Adrenal gland (tissue), 12 donors: Measurements from ENCODE around the gene P3H2. TPM values are rescaled to one million over a fixed set of nuclear protein-coding genes. Genes with fewer than 3 reads are reported as not detected.

Source experiments
- DNase-seq, 7 donors: peaks; one replicate each; pipeline ENCODE4 v3.0.0-alpha.2; 2019 to 2020
- H3K27ac ChIP-seq, 5 donors: fragments of 200-600 bp; sonication (generic) in 4 of 5; 1 replicate in 3 of 5; 2 replicates in 2 of 5; pipeline versions ENCODE4 v1.5.1 to v1.8.0; 2016 to 2020; ENCODE audit warnings: mild to moderate bottlenecking in 1 of 5
- H3K27me3 ChIP-seq: fragments of 200-600 bp; 2 replicates; pipeline ENCODE4 v1.8.0; 2021
- H3K36me3 ChIP-seq, 2 donors: fragments of 200-600 bp; replicated peaks in 1 of 2; 1 replicate in 1 of 2; 2 replicates in 1 of 2; pipeline versions ENCODE4 v1.5.1 to v1.8.0; 2018 to 2022
- H3K4me1 ChIP-seq, 2 donors: fragments of 200-600 bp; replicated peaks in 1 of 2; 1 replicate in 1 of 2; 2 replicates in 1 of 2; pipeline versions ENCODE4 v1.5.1 to v1.8.0; 2018 to 2021
- H3K4me3 ChIP-seq, 4 donors: fragments of 200-600 bp; sonication (generic) in 3 of 4; one replicate each; pipeline ENCODE4 v1.5.1; 2016 to 2018
- H3K9me3 ChIP-seq, 3 donors: fragments of 200-600 bp; sonication (generic) in 1 of 3; replicated peaks in 1 of 3; 1 replicate in 2 of 3; 2 replicates in 1 of 3; pipeline versions ENCODE4 v1.5.1 to v1.8.0; 2016 to 2021
- POLR2A ChIP-seq, 2 donors: fragments of 450-650 bp; IDR thresholded peaks; one replicate each; pipeline ENCODE4 v1.6.1; 2017; ENCODE audit warnings: antibody characterized with exemption in 2 of 2, mild to moderate bottlenecking in 2 of 2, moderate library complexity in 1 of 2
- WGBS, 4 donors: extraction: QIAGEN DNeasy Blood & Tissue Kit in 2 of 4; methylation state at CpG; one replicate each; pipeline versions ENCODE4 v1.1.5 to v1.1.7; 2013 to 2017; 5-methylcytosine and 5-hydroxymethylcytosine counted together
- intact Hi-C, 2 donors: fragments of 100-400 bp; cut with DNase I; formaldehyde crosslinking; loops; one replicate each; pipeline versions ENCODE4 v1.14.1 to v1.15.0; 2022 to 2023
- polyA plus RNA-seq, 3 donors: library from polyadenylated mRNA; stranded (reverse); fragments of 200-250 nt in 2 of 3; fragments of 350-450 nt in 1 of 3; fragmentation: Illumina TruSeq in 1 of 3; extraction: RNeasy Lipid Tissue Mini Kit (QIAGEN cat#74804) in 1 of 3; gene quantifications; one replicate each; pipeline ENCODE4 v1.2.3, GENCODE V29; 2013 to 2014
- total RNA-seq, 9 donors: library from RNA; depleted of rRNA in 4 of 9; stranded (reverse); fragments of >200 nt in 4 of 9; fragments of 120-200 nt in 1 of 9; fragmentation: NEBNext Ultra II Directional in 1 of 9; extraction: Animal tissue kit (Norgen Biotek cat#: 25700) in 1 of 9; gene quantifications; one replicate each; pipeline versions ENCODE4 v1.1.0 to v1.2.4, GENCODE V29; 2013 to 2023
- TF ChIP-seq, protein P1 (sequence below), 6 experiments: fragments of 450-650 bp in 4 of 6; fragments of 200-600 bp in 2 of 6; sonication (generic) in 1 of 6; IDR thresholded peaks; 1 replicate in 5 of 6; 2 replicates in 1 of 6; pipeline versions ENCODE4 v1.5.1 to v1.8.0; 2016 to 2021; ENCODE audit warnings: antibody characterized with exemption in 6 of 6, mild to moderate bottlenecking in 2 of 6, moderate library complexity in 1 of 6
- donor health status: healthy with polysubstance abuse.
- donor health status: Bipolar disorder and iron deficiency.
- donor health status: DM: yes; HTN: yes; CAD: no.
- donor health status: DM: no; HTN: no; CAD: no.
- donor health status: DM: no; HTN: no; CAD: no.
- donor health status: DM: yes; HTN: yes; CAD: no.

The P3H2 gene
- total and polyA plus RNA-seq, 12 donors: 22.8 to 175 (median 88.1) TPM

DNA sequence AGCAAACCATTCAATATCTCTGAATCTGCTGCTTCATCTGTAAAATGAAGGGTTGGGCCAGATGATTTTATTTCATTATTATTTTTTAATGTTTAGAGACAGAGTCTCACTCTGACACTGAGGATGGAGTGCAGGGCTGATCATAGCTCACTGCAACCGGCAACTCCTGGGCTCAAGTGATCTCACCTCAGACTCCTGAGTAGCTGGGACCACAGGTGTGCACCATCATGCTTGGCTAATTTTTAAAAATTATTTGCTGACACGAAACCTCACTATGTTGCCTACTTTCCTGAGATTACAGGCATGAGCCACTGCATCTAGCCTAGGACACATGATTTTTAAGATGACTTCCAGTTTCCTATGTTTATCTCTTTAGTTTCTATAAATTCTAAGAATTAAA, 105.8 kb downstream of the P3H2 start:
- Histone ChIP-seq H3K4me3 (no peak overlapping the region), H3K4me1 (peaks cover 5 to 22% of the 10 kb centered on the region in 2 donors), H3K9me3 (no peaks in the 10 kb centered on the region), H3K27me3 (no peaks in the 10 kb centered on the region), H3K27ac (no peak overlapping the region), H3K36me3 (no peaks in the 10 kb centered on the region)
- no peak for TF ChIP-seq POLR2A (IDR thresholded peaks at IDR 0.05)
- TF ChIP-seq, protein P1, sequence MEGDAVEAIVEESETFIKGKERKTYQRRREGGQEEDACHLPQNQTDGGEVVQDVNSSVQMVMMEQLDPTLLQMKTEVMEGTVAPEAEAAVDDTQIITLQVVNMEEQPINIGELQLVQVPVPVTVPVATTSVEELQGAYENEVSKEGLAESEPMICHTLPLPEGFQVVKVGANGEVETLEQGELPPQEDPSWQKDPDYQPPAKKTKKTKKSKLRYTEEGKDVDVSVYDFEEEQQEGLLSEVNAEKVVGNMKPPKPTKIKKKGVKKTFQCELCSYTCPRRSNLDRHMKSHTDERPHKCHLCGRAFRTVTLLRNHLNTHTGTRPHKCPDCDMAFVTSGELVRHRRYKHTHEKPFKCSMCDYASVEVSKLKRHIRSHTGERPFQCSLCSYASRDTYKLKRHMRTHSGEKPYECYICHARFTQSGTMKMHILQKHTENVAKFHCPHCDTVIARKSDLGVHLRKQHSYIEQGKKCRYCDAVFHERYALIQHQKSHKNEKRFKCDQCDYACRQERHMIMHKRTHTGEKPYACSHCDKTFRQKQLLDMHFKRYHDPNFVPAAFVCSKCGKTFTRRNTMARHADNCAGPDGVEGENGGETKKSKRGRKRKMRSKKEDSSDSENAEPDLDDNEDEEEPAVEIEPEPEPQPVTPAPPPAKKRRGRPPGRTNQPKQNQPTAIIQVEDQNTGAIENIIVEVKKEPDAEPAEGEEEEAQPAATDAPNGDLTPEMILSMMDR (IDR thresholded peaks at IDR 0.05): no peak
- no peak for DNase-seq
- intact Hi-C loops: loop anchor here in 1 of 2 donors (5.0 to 10.0 kb wide), 2 partner anchors 107 to 190 kb away; partner anchors contain the start of gene P3H2
- WGBS, 4 donors: 89 to 93% (median 90%) methylated on average over 2 of the region's 2 CpGs

DNA sequence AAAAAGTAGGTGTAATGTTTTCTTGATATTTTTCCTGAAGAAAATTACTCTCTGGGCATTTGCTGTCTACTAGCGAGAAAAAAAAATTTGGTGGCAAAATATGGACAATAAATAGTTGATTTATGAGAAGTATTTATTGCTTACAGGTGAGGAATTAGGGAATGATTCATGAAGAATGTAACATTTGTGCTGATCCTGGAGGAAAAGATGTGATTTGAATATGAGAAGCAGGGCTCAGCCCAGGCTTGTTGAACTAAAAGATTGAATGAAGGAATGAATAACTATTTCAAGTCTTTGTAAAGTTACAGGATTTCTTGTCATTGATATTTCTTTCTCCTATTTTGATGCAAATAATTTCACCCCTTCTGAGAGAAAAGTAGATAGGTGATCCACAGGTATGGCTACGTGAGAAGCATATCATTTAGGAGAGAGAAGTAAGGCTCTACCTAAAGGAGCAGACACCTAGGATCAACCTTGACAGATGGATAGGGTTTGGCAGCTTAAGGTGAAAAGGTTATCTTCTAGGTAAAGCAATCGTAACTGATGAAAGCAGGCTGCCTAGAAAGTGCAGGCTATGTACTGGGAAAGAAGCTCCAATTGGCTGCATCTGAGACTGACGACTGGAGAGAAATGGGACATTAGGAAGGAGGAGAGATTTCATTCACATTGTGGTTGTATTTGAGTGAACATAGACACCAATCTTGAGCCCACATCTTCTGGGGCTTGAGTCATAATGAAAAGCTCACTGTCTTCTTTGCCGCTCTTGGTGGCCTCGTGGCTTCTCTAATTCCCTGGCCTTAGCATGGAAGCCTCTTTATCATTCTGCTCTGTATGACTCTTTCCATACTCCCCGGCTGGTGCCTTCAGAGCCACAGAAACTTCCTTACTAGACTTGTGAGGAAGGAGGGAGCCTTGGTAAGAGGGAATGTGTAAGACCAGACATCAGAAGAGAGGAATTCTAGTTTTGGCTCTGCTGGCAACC, 106.5 kb downstream of the P3H2 start:
- intact Hi-C loops: loop anchor here in 1 of 2 donors (5.0 to 10.0 kb wide), 2 partner anchors 108 to 191 kb away; partner anchors contain the start of gene P3H2

DNA sequence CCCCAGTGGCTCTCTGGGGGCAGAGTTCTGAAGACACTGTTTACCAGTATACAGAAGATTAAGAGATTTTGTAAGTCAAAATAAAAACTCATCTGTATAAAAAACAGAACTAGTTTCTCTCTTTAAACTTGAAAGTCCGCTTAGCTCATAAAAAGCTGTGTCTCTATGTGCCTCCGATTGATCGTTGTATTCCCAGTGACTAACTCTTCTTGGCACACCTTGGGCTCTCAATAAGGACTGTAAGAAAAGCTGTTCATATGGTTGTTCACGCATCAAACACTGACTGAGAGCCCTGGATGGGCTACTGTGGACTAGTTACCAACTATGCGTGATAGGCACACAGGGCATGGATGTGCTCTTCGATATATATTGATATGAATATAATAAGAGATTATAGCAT, 107.9 kb downstream of the P3H2 start:
- no peak for TF ChIP-seq POLR2A (IDR thresholded peaks at IDR 0.05)
- TF ChIP-seq, protein P1 (IDR thresholded peaks at IDR 0.05): no peak
- 70 to 81% (median 74%) methylated on average over 6 of the region's 6 CpGs for WGBS, 4 donors
- no peaks in the 10 kb centered on the region for H3K36me3 ChIP-seq
- intact Hi-C loops: loop anchor here in 1 of 2 donors (5.0 to 10.0 kb wide), 2 partner anchors 110 to 192 kb away; partner anchors contain the start of gene P3H2
- H3K27ac ChIP-seq: peak overlapping the region in 3 of 5 donors; percentile 38 to 68 (median 65)
- DNase-seq: peak in 2 of 7 donors; percentile 23 to 28
- no peaks in the 10 kb centered on the region for H3K9me3 ChIP-seq
- no peaks in the 10 kb centered on the region for H3K27me3 ChIP-seq
- no peak overlapping the region for H3K4me3 ChIP-seq
- H3K4me1 ChIP-seq: peaks cover 5 to 19% of the 10 kb centered on the region in 2 donors

More for the DNA sequence above, 106.5 kb downstream of the P3H2 start:
- Histone ChIP-seq H3K36me3 (no peaks in the 10 kb centered on the region), H3K4me1 (peaks cover 5 to 22% of the 10 kb centered on the region in 2 donors), H3K27me3 (no peaks in the 10 kb centered on the region), H3K27ac (no peak overlapping the region), H3K9me3 (no peaks in the 10 kb centered on the region), H3K4me3 (no peak overlapping the region)
- no peak for DNase-seq
- TF ChIP-seq, protein P1 (IDR thresholded peaks at IDR 0.05): no peak
- TF ChIP-seq POLR2A (IDR thresholded peaks at IDR 0.05): no peak
- 83 to 90% (median 86%) methylated on average over 7 of the region's 7 CpGs for WGBS, 4 donors

DNA sequence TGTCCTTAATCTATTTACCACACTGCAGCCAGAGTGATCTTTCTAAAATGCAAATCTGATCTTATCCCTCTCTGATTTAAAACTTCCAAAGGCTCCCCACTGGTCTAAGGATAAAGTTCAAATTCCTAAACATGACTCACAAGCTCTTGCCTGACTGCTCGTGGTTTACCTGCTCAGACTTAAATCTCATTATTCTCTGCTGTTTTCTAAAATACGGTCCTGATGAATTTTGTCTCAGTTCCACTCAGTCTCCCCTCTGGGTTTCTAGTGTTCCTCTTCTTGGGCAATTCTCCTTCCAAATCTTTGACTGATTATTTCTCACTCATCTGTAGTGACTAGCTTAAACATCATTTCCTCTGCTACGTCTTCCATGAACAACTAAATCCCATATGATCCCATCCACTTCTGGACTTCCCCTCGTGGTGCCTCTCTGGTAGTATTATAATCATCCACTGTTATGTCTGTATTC, 108.3 kb downstream of the P3H2 start:
- 43 to 58% (median 47%) methylated on average over 4 of the region's 4 CpGs for WGBS, 4 donors
- intact Hi-C loops: loop anchor here in 1 of 2 donors (5.0 to 10.0 kb wide), 2 partner anchors 110 to 192 kb away; partner anchors contain the start of gene P3H2

More for the DNA sequence above, 108.3 kb downstream of the P3H2 start:
- Histone ChIP-seq H3K9me3 (no peaks in the 10 kb centered on the region), H3K4me3 (no peak overlapping the region), H3K27ac (peak overlapping the region in 3 of 5 donors; percentile 38 to 68 (median 65)), H3K27me3 (no peaks in the 10 kb centered on the region), H3K36me3 (no peaks in the 10 kb centered on the region), H3K4me1 (peaks cover 5 to 14% of the 10 kb centered on the region in 2 donors)
- no peak for DNase-seq
- TF ChIP-seq POLR2A (IDR thresholded peaks at IDR 0.05): no peak
- TF ChIP-seq, protein P1 (IDR thresholded peaks at IDR 0.05): no peak
